ENCODE measurements around the gene SIGLEC7.

SIGLEC7 gene

GRCh38 chr19:51146751-51147150 is 4.7 kb downstream of the SIGLEC7 start:
- TF ChIP-seq JUND (IDR thresholded peaks at IDR 0.05; ENCODE audit: low read depth), result no peak
- in situ Hi-C loops (cut with HindIII; ENCODE audit: low pct_unique_long_range_greater_than_20kb, low sequenced_read_pairs), result no loop called here
- no peak for DNase-seq (ENCODE audit: low read depth in 1 of 2, low spot score in 1 of 2)

GRCh38 chr19:51147663-51148062 is 5.6 kb downstream of the SIGLEC7 start:
- in situ Hi-C loops (cut with HindIII; ENCODE audit: low pct_unique_long_range_greater_than_20kb, low sequenced_read_pairs), result no loop called here
- DNase-seq (ENCODE audit: low read depth in 1 of 2, low spot score in 1 of 2), result no peak
- no peak for TF ChIP-seq JUND (IDR thresholded peaks at IDR 0.05; ENCODE audit: low read depth)

DNA sequence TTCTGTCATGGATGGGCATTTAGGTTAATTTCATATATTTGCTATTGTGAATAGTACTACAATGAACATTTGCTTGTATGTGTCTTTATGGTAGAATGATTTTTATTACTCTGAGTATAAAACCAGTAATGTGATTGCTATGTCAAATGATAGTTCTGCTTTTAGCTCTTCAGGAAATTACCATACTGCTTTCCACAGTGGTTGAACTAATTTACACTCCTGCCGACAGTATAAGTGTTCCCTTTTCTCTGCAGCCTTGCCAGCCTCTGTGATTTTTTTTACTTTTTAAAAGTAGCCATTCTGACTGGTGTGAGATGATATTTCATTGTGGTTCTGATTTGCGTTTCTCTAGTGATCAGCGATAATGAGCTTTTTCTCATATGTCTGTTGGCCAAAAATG is 6.5 kb downstream of the SIGLEC7 start:
- TF ChIP-seq JUND (IDR thresholded peaks at IDR 0.05; ENCODE audit: low read depth), result no peak
- DNase-seq (ENCODE audit: low read depth in 1 of 2, low spot score in 1 of 2), result no peak
- in situ Hi-C loops (cut with HindIII; ENCODE audit: low pct_unique_long_range_greater_than_20kb, low sequenced_read_pairs), result no loop called here

GRCh38 chr19:51150627-51151026 is 8.5 kb downstream of the SIGLEC7 start:
- no peak for TF ChIP-seq JUND (IDR thresholded peaks at IDR 0.05; ENCODE audit: low read depth)

GRCh38 chr19:51156710-51157109 is 14.6 kb downstream of the SIGLEC7 start:
- in situ Hi-C loops (cut with HindIII; ENCODE audit: low pct_unique_long_range_greater_than_20kb, low sequenced_read_pairs), result no loop called here
- TF ChIP-seq JUND (IDR thresholded peaks at IDR 0.05; ENCODE audit: low read depth), result no peak
- DNase-seq (ENCODE audit: low read depth in 1 of 2, low spot score in 1 of 2), result no peak

More at GRCh38 chr19:51150627-51151026, 8.5 kb downstream of the SIGLEC7 start:
- in situ Hi-C loops (cut with HindIII; ENCODE audit: low pct_unique_long_range_greater_than_20kb, low sequenced_read_pairs), result no loop called here
- DNase-seq (ENCODE audit: low read depth in 1 of 2, low spot score in 1 of 2), result no peak

GRCh38 chr19:51157265-51157664 is 15.2 kb downstream of the SIGLEC7 start:
- TF ChIP-seq JUND (IDR thresholded peaks at IDR 0.05; ENCODE audit: low read depth), result no peak
- in situ Hi-C loops (cut with HindIII; ENCODE audit: low pct_unique_long_range_greater_than_20kb, low sequenced_read_pairs), result no loop called here
- no peak for DNase-seq (ENCODE audit: low read depth in 1 of 2, low spot score in 1 of 2)

DNA sequence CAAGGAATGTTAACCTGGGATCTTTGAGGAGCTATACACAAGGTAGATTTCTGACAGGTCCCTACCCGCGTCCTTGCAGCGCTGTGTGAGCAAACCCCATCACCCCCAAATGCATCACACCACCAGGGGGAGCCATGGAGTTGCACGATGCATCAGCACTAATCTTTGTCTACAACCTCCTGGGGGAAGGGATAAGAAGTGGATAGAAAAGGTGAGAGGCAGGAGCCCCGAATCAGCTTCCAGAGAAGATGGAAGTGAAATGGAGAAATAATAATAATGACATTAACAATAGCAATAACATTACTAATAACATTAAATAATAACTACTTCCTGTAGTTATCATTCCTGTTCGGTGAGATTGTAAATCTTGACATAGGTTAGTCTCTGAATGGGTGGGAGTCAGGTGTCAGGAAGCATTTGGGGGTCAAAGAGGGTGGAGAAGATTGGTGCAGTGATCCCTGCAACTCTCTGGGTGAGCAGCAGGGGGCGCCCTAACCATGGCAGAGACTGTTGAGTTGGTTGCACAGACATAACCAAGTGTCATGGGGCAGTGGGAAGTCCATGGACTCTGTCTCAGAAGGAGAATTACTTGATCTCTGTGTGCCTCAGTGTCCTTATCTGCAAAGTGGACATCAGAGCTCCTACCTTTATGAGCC is 16.5 kb downstream of the SIGLEC7 start:
- peak in 1 of 2 experiments; percentile 61 for DNase-seq (ENCODE audit: low read depth in 1 of 2, low spot score in 1 of 2)
- in situ Hi-C loops (cut with HindIII; ENCODE audit: low pct_unique_long_range_greater_than_20kb, low sequenced_read_pairs), result no loop called here
- TF ChIP-seq JUND (IDR thresholded peaks at IDR 0.05; ENCODE audit: low read depth), result no peak

DNA sequence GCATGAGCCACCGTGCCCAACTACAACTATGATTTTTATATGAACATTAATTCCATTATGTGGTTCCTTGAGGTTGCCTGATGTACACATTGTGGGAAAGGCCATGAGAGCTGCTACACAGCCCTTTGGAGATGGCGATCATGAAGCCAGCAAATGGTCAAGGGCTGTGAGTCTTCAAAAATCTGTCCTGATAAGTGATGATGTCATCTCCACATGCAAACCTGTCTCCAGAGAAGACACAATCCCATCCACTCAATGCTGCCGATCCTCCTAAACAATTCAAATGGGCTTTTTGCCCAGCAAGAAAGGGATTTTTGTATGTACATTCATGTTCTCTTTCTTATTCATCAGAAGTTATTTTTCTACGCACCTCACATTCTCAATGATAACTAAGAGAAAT is 17.6 kb downstream of the SIGLEC7 start:
- TF ChIP-seq JUND (IDR thresholded peaks at IDR 0.05; ENCODE audit: low read depth), result no peak
- in situ Hi-C loops (cut with HindIII; ENCODE audit: low pct_unique_long_range_greater_than_20kb, low sequenced_read_pairs), result no loop called here
- no peak for DNase-seq (ENCODE audit: low read depth in 1 of 2, low spot score in 1 of 2)

DNA sequence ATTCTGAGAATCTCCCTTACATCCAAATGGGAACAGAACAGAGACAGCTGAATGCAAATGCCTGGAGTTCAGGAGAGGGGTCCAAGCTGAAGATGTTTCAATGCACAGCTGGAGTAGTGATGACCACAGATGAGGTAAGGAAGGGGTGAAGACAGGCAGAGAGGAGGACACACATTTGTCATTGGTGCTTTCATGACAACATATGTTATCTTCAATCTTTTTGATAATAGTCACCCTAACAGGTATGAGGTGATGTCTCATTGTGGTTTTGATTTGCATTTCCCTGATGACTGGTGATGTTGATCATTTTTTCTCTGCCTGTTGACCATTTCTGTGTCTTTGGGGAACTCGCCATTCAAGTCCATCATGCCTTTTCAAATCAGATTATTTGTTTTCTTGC is 19.2 kb downstream of the SIGLEC7 start:
- no peak for TF ChIP-seq JUND (IDR thresholded peaks at IDR 0.05; ENCODE audit: low read depth)
- in situ Hi-C loops (cut with HindIII; ENCODE audit: low pct_unique_long_range_greater_than_20kb, low sequenced_read_pairs), result no loop called here
- no peak for DNase-seq (ENCODE audit: low read depth in 1 of 2, low spot score in 1 of 2)

GRCh38 chr19:51161867-51162496 is 19.9 kb downstream of the SIGLEC7 start:
- in situ Hi-C loops (cut with HindIII; ENCODE audit: low pct_unique_long_range_greater_than_20kb, low sequenced_read_pairs), result no loop called here
- DNase-seq (ENCODE audit: low read depth in 1 of 2, low spot score in 1 of 2), result no peak
- TF ChIP-seq JUND (IDR thresholded peaks at IDR 0.05; ENCODE audit: low read depth), result no peak

DNA sequence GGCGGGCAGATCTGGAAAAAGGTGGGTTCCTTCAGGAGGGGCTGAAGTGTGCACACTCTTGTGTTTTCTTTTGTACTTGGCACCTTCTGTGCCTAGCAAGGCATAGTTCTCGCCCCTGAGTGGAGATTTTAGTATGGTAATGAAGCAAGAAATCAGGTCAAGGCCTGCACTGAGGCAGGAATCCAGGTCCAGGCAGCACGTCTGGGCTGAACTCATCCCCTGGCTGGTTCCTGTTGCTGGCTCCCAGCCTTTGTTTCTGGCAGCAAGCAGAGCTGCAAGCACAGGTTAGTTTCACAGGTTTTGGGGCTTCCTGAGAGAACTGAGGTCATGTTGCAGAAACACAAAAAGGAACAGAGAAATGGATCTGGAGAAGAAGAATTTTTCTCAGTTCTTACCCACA is 21.2 kb downstream of the SIGLEC7 start:
- DNase-seq (ENCODE audit: low read depth in 1 of 2, low spot score in 1 of 2), result no peak
- no peak for TF ChIP-seq JUND (IDR thresholded peaks at IDR 0.05; ENCODE audit: low read depth)
- in situ Hi-C loops (cut with HindIII; ENCODE audit: low pct_unique_long_range_greater_than_20kb, low sequenced_read_pairs), result no loop called here

DNA sequence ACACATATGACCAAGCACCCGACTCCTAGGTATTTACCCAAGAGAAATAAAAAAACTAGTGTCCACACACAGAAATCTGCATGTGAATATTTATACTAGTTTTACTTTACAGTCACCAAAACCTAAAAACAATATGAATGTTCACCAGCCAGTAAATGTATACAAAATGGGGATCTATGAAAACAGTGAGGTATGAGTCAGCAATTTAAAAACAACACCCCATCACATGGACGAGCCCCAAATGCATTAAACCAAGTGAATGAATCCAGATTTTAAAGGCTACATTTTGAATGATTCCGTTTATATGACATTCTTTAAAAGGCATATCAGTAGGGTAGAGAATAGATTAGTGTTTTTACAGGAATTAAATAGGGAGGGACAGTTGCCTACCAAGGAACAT is 22.1 kb downstream of the SIGLEC7 start:
- TF ChIP-seq JUND (IDR thresholded peaks at IDR 0.05; ENCODE audit: low read depth), result no peak
- in situ Hi-C loops (cut with HindIII; ENCODE audit: low pct_unique_long_range_greater_than_20kb, low sequenced_read_pairs), result no loop called here
- no peak for DNase-seq (ENCODE audit: low read depth in 1 of 2, low spot score in 1 of 2)

- no peak for DNase-seq (ENCODE audit: low read depth in 1 of 2, low spot score in 1 of 2)
- in situ Hi-C loops (cut with HindIII; ENCODE audit: low pct_unique_long_range_greater_than_20kb, low sequenced_read_pairs), result no loop called here
These were observed 24.9 kb downstream of the SIGLEC7 start for GRCh38 chr19:51166846-51167490.

More at GRCh38 chr19:51166846-51167490, 24.9 kb downstream of the SIGLEC7 start:
- TF ChIP-seq JUND (IDR thresholded peaks at IDR 0.05; ENCODE audit: low read depth), result no peak
